ENCODE results near the gene NPPA.

- no peak for TF ChIP-seq CTCF (IDR thresholded peaks at IDR 0.05; ENCODE audit: poor library complexity)
- TF ChIP-seq EZH2 (IDR thresholded peaks at IDR 0.05; ENCODE audit: borderline replicate concordance), result no peak
- TF ChIP-seq EZH2phosphoT487 (IDR thresholded peaks at IDR 0.05; ENCODE audit: low read depth, severe bottlenecking, unreplicated experiment), result no peak
Measured at GRCh38 chr1:11862890-11863289, 15.3 kb upstream of the NPPA start.

All from hepatocyte (in vitro differentiated cells).